ENCODE measurements around the gene KLF3.

The KLF3 gene

GRCh38 chr4:38704622-38705154 is 40.7 kb downstream of the KLF3 start:
- no peak for DNase-seq

GRCh38 chr4:38706301-38706700 is 42.3 kb downstream of the KLF3 start:
- DNase-seq, result no peak

DNA sequence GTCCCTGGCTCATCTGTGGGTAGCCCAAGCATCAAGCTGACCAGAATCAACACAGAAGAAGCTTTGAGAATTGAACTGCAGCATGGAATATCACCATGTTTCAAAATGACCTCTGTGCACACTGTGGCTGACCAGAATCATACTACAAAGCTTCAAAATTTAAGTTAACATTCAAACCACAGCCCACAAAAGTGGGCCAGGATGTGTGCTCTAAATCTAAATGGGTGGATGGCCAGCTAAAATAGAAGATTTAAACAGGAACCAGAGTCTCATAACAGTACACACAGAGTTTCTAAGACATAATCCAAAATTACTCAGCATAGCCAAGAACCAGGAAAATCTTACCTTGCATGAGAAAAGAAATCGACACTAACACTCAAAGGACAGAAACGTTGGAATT is 46.1 kb downstream of the KLF3 start:
- DNase-seq, result no peak

DNA sequence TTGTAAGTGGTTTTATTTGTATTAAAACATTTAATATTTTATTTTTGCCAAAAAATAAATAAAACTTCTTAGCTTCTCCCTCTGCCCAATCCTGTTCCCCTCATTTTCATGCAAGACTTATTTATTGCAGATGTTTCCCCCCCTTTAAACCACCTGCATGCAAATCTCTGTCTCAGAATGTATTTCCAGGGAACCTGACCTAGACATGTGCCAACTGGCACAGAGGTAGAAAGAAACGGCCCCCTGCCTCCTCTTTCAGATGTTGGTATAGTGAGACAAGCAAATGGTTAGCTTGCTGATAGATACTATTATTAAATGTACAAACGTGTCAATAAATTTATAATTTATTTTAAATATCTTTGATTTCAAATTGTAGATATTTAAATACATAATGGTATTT is 47.1 kb downstream of the KLF3 start:
- no peak for DNase-seq

DNA sequence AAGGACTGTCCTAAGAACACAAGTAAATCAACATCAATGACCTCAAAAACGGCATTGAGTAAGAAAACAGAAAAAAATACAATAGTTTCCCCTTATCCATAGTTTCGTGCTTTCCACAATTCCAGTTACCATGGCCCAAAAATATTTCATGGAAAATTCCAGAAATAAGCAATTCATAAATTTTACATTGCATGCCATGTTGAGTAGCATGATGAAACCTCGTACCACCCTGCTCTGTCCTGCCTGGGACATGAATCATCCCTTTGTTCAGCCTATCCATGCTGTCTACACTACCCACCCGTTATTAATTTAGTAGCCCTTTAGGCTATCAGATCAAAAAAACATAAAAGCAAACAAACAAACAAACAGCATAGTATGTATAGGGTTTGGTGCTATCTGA is 51.1 kb downstream of the KLF3 start:
- no peak for DNase-seq

DNA sequence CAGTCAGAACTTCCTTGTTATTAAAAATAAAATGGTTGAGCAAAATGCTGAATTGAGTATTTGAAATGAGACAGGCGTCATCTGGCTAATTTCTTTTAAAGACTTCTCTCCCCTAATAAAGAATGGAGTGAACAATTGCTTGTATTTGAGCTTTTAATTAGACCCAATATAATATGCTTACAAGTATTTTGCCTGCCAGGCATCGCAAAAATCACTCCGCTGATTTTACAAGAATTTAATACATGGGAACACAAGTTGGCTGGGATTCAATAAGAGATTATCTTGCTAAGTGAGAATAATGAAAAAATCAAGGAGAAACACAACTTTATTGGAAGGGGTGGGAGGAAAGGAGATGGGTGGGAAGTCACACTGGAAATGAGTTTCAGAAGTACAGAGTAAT is 52.3 kb downstream of the KLF3 start:
- no peak for DNase-seq

GRCh38 chr4:38717604-38718003 is 53.6 kb downstream of the KLF3 start:
- DNase-seq, result no peak

DNA sequence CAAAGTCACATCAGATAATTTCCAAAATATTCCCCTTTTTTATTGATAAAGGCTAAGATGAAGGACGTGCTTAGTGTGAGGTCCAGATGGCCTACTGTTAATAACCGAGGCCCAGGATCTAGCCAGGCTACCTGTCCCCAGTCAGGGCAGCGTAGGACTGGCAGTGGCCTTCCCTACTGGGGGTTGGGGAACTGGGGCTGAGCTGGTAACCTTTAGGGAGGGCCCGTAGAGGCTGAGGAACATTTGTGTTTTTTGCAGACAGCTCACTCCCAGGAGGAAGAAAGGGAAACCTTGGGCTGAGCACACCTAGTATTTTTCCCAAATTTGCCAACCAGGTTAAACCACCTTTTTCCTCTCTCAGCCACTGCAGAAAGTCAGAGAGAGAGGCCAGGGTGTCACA is 59.1 kb downstream of the KLF3 start:
- DNase-seq, result no peak

DNA sequence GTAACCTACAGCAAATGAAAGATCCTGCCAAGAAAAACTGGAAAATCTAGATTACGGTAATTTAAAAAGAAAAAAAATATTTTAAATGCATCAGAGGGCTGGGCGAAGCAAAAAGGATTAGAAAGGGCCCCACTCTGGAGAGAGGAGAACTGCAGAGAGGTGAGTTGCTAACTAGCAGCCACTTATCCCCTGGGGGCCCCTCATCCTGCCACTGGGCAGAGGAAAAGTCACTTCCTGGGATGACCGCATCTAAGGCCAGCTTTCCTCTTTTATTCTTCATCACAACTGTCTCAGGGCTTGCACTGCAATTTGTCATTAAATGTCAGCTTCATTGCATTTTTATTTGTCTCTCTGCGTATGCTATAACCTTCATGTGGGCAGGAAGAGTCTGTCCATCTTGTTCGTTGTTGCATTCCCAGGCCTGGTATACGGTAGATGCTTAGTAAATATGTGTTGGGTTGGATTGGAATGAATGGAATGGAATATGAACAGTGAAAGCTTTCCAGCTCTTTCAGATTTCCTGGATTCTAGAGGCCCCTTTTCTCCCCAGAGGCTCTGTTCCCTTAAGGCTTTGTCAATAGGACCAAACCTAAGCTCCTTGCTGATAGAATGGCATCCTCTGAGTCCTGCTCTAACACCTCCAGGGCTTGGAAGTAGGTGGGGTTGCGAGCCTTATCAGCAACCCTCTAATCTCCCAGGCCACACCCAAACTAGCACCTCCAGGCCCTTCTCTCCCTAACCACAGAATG is 59.9 kb downstream of the KLF3 start:
- DNase-seq, result no peak

- DNase-seq, result no peak
These were observed 60.4 kb downstream of the KLF3 start for GRCh38 chr4:38724475-38724808.

GRCh38 chr4:38728631-38729141 is 64.7 kb downstream of the KLF3 start:
- peak; percentile 92 for DNase-seq

DNA sequence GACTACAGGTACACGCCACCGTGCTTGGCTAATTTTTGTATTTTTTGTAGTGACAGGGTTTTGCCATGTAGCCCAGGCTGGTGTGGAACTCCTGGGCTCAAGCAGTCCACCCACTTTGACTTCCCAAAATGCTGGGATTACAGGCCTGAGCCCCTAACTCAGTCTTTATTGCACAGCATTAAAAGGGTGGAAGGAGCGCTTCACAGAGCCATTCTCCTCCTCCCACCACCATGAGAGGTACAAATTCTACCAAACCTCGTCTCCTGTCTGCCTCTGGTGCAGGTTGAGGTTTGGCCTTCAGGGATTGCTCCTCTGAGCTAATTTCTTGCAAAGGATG is 66.5 kb downstream of the KLF3 start:
- DNase-seq, result no peak

DNA sequence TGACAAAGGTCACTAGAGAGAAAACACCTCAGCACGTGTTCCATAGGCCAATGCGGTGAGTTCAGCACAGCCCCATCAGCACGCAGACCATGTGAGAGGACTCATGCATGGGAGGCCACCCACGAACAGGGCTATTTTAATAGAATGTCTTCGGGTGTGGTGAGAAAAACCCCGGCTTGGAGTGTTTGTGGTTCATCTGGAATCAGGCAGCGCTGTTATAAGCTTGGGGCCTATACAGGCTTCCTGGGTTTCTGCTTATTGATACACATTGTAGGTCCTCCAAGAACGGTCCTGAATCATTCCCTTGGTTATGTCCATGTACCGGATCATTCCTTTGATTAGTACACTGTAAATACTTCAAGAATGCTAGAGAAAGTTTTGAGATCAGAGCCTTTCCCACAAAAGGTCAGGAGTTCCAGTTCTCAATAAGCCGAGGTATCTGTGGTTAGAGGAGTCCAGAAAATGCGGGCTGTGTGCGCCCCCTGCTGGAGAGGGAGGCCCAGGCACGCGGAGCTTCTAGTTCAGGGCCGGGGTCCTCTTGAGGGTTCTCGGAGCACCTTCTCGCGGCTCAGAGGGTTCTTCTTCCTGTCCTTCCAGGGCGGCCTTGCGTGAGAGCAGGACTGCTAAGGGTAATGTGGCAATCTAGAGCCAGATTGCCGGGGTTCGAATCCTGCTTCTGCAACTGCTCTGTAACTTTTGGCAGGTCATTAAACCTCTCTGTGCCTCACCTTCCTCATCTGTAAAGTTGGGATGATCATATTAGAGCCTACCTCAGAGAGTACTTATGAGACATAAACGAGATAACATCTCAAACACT is 67.0 kb downstream of the KLF3 start:
- DNase-seq, result peak; percentile 49

DNA sequence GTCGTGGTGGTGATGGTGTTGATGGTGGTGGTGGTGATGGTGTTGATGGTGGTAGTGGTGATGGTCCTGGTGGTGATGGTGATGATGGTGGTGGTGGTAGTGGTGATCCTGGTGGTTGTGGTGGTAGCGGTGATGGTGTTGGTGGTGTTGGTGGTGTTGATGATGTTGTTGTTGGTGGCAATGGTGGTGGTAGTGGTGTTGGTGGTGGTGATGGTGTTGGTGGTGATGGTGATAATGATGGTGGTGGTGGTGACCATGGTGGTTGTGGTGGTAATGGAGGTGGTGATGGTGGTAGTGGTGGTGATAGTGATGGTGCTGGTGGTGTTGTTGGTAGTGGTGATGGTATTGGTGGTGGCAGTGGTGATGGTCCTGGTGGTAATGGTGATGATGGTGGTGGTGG is 69.7 kb downstream of the KLF3 start:
- no peak for DNase-seq

- peak; percentile 24 for DNase-seq
These were observed 70.4 kb downstream of the KLF3 start for GRCh38 chr4:38734446-38734845.

- DNase-seq, result no peak
These were observed 70.9 kb downstream of the KLF3 start for GRCh38 chr4:38734911-38735310.

DNA sequence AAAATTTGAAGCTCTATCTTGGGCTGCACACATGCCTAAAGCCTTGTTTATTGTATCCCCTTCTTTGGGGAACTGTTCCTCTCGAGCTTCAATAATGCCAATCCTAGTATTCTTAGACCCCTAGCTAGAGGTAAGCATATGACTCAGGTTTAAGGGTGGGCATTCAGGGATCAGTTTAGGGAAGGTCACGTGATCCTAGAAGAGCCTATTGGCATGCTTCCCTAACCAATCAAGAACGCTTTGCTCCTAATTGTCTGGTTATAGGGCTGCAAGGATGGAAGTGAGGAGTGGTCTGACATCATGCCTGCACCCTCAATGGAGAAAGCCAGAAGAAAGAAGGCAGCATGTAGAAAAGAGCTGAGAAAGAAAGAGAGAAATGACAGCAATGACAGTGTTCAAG is 71.9 kb downstream of the KLF3 start:
- no peak for DNase-seq

DNA sequence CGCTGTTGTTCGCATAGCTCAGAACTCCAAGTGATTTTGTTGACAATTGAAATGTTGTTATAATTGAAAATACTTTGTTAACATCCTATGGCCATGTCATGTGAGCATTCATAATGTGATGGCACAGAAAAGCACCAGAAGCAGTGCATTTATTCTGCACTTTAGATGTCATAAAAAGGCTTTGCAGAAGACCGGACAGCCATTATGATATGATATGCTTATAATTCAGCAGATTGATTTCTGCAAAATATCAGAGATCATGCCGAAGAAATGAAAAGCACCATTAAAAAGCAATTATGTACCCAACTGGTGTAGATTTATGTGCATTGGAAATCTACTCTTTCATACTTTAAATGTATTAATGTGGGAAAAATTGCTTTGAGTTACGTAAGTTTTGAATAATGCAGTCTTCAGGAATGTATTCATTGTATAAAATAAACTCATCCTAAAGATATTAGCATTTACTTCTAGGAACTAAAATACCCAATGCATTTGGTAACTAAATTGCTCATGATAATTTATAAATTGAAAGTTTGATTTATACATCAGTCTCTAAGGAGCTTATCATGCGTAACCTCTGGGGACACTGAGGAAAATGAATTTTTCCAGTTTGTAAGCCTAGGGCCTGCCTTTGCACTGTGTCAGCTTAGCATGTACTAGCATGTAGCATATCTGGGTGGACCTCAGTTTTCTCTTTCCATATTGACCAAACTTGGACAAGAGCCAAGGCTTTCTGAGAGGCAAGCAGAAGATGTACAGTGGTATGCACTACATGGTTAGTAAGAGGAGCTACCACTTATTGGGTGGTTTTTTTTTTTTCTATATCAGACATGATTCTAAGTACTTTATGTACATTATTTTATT is 75.2 kb downstream of the KLF3 start:
- DNase-seq, result no peak

DNA sequence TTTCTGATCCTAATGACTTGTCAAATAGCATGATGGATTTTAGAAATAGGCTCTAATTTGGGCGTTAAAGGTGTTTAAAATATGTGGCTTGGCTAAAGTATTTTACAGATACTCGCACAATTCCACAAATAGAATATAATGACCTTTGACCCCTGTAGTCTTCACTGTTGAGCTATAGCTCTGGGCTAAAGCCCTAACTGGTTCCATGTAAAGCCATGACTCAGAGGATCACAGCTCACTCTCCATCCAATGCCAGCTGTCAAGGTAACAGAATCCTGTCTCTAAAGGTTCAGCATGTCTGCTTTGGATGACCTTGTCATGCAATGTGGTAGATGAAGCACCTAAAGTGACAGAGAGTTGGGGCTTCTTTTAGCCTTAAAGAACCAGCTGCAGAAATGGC is 76.3 kb downstream of the KLF3 start:
- no peak for DNase-seq

DNA sequence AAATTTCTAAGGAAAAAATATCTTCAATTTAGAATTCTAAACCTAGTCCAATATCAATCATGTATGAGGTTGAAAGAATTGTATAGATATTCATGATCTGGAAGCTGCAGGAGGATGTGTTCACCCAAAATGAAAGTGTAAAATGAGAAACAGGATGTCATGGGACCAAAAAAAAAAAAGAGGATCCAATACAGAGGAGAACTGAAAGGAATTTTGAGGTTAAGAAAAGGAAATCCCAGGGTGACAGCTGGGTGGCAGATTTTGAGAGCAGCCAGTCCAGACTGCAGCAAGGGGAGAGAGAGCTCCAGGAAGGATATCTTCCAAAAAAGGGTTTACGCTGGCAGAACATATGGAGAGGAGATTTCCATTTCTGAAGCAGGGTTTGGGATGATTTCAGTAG is 79.9 kb downstream of the KLF3 start:
- DNase-seq, result no peak

- DNase-seq, result no peak
These were observed 81.9 kb downstream of the KLF3 start for GRCh38 chr4:38745881-38746280.

GRCh38 chr4:38747629-38748028 is 83.6 kb downstream of the KLF3 start:
- DNase-seq, result no peak

DNA sequence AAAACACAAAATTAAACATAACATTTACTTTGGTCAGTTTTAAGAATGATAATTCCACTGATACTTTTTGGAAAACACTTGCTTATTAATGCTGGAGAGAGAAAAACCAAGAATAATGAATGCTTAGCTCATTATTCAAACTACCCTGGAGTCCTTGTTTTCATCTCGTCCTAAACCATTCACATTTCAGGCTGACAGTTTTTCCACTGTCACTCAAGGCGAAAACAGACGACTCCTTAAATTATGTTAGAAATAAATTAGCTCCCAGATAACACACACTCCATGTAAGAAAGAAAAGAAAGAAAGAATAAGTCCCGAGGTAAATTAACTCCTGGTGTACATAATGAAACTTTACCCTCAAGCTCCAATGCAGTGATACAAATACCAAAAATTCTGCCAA is 85.3 kb downstream of the KLF3 start:
- DNase-seq, result no peak

All from NCI-H2029 treated with DMSO at 0.1 percent for 48 hours (cell line).